SU-DHL-6 (cell line): ENCODE measurements around the gene HIVEP3.

Experiments
- H2AFZ ChIP-seq: fragments of 200-600 bp; sonication (generic); 2 replicates; pipeline ENCODE4 v1.6.1; 2014; ENCODE audit warnings: low read depth, mild to moderate bottlenecking, moderate library complexity, mixed read lengths, antibody characterized with exemption, low read length; ENCODE audit not compliant: severe bottlenecking
- H3F3A ChIP-seq: fragments of 200-600 bp; shearing (Covaris generic); 2 replicates; pipeline ENCODE4 v1.6.0; 2016; ENCODE audit warnings: antibody characterized with exemption, mild to moderate bottlenecking; ENCODE audit not compliant: insufficient read depth
- H3K27ac ChIP-seq: fragments of 200-600 bp; sonication (generic); 2 replicates; pipeline ENCODE4 v1.5.1; 2016; ENCODE audit warnings: low read depth, mild to moderate bottlenecking, low read length, moderate library complexity, mixed read lengths
- H3K27me3 ChIP-seq: fragments of 200-600 bp; sonication (generic), shearing (Covaris generic); 2 replicates; pipeline ENCODE4 v1.6.0; 2014; ENCODE audit warnings: mild to moderate bottlenecking, low read length
- H3K36me3 ChIP-seq: fragments of 200-600 bp; sonication (generic); 2 replicates; pipeline ENCODE4 v1.6.1; 2014; ENCODE audit warnings: mild to moderate bottlenecking, low read length, mixed read lengths
- H3K4me2 ChIP-seq: fragments of 300-600, 200-600 bp; shearing (Covaris generic), sonication (generic); 2 replicates; pipeline ENCODE4 v1.6.0; 2014; ENCODE audit warnings: low read length, low read depth, mild to moderate bottlenecking; ENCODE audit not compliant: poor library complexity, severe bottlenecking
- H3K4me3 ChIP-seq: fragments of 200-600 bp; sonication (generic); 2 replicates; pipeline ENCODE4 v1.5.1; 2014; ENCODE audit warnings: antibody characterized with exemption, low read length, mild to moderate bottlenecking, mixed read lengths; ENCODE audit not compliant: insufficient read depth, poor library complexity, severe bottlenecking
- H3K79me2 ChIP-seq: fragments of 200-600 bp; sonication (generic); 2 replicates; pipeline ENCODE4 v1.6.1; 2014; ENCODE audit warnings: mild to moderate bottlenecking, low read length, moderate library complexity; ENCODE audit not compliant: insufficient read depth
- H3K9ac ChIP-seq: fragments of 200-600 bp; sonication (generic); 2 replicates; pipeline ENCODE4 v1.7.0; 2014; ENCODE audit warnings: mild to moderate bottlenecking, low read length
- H3K9me2 ChIP-seq: fragments of 200-600 bp; sonication (generic); replicated peaks from 2 replicates; pipeline ENCODE4 v1.6.1; 2014; ENCODE audit warnings: low read length; ENCODE audit not compliant: insufficient read depth
- H3K9me3 ChIP-seq: fragments of 200-600 bp; sonication (generic); 2 replicates; pipeline ENCODE4 v1.6.1; 2014; ENCODE audit warnings: low read length, mixed read lengths; ENCODE audit not compliant: insufficient read depth
- H4K20me1 ChIP-seq: fragments of 200-600 bp; sonication (generic); 2 replicates; pipeline ENCODE4 v1.6.1; 2014; ENCODE audit warnings: low read depth, mild to moderate bottlenecking, antibody characterized with exemption, low read length, moderate library complexity, mixed read lengths
- EZH2phosphoT487 ChIP-seq: fragments of 200-600 bp; sonication (generic), shearing (Covaris generic); conservative IDR thresholded peaks from 2 replicates; pipeline ENCODE4 v1.6.1; 2018; ENCODE audit warnings: mild to moderate bottlenecking, antibody characterized with exemption, low read length, moderate library complexity, mixed read lengths
- TF ChIP-seq, protein P1 (sequence below): fragments of 200-600 bp; sonication (generic); IDR thresholded peaks from one replicate; pipeline ENCODE4 v1.5.1; 2017; ENCODE audit warnings: antibody characterized with exemption, mild to moderate bottlenecking, low read length, moderate library complexity; ENCODE audit not compliant: insufficient read depth, poor library complexity, severe bottlenecking

The HIVEP3 gene

DNA sequence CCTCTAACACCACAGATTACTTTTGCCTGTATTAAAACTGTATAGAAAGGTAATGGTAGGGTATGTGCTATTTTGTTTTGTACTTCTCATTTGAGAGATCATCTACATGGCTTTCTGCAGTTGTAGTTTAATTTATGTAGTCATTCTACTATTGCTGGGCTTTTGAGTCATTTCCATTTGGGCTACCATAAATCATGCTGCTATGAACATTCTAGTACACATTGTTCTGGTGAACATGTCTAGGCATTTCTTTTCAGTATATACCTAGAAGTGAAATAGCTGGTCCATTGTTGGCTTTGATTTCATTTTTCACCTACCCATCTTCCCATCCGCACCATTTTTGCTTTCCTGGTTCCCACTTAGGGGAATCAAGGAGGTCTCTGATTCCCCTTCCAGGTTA lies 453.0 kb downstream of the HIVEP3 start:
- Histone ChIP-seq H3F3A (no peaks in the 10 kb centered on the region), H3K79me2 (no peaks in the 10 kb centered on the region), H4K20me1 (no peaks in the 10 kb centered on the region), H2AFZ (no peak overlapping the region), H3K4me2 (no peak overlapping the region), H3K27me3 (no peaks in the 10 kb centered on the region), H3K36me3 (no peaks in the 10 kb centered on the region), H3K9ac (no peak overlapping the region), H3K9me3 (no peaks in the 10 kb centered on the region), H3K27ac (no peak overlapping the region), H3K9me2 (no peaks in the 10 kb centered on the region), H3K4me3 (no peak overlapping the region)
- TF ChIP-seq EZH2phosphoT487 = no peak
- TF ChIP-seq, protein P1, sequence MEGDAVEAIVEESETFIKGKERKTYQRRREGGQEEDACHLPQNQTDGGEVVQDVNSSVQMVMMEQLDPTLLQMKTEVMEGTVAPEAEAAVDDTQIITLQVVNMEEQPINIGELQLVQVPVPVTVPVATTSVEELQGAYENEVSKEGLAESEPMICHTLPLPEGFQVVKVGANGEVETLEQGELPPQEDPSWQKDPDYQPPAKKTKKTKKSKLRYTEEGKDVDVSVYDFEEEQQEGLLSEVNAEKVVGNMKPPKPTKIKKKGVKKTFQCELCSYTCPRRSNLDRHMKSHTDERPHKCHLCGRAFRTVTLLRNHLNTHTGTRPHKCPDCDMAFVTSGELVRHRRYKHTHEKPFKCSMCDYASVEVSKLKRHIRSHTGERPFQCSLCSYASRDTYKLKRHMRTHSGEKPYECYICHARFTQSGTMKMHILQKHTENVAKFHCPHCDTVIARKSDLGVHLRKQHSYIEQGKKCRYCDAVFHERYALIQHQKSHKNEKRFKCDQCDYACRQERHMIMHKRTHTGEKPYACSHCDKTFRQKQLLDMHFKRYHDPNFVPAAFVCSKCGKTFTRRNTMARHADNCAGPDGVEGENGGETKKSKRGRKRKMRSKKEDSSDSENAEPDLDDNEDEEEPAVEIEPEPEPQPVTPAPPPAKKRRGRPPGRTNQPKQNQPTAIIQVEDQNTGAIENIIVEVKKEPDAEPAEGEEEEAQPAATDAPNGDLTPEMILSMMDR = no peak

GRCh38 chr1:41464885-41465284 lies 453.8 kb downstream of the HIVEP3 start:
- H3K27ac ChIP-seq = no peak overlapping the region
- no peak for TF ChIP-seq EZH2phosphoT487
- TF ChIP-seq, protein P1 = no peak

DNA sequence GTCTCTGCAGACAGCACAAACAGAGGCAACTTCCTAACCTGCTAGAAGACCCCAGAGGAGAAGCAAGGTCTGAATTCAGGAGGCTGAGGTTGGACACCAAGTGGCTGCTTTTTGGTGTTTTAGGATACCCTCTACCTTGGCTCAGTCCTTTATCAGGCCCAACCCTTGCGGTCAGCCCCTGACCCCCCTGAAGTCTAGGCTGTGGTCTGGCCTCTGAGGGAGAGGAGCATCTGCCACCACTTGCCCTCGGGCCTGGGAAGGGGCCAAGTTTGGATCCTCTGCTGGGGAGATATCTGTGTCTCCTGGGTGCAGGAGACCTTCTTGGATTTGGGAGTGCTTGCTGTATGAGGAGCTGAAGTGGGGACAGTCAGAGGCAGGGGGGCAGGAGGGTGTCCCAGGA lies 455.2 kb downstream of the HIVEP3 start:
- Histone ChIP-seq H3F3A (no peaks in the 10 kb centered on the region), H2AFZ (no peak overlapping the region), H3K4me3 (no peak overlapping the region), H4K20me1 (no peaks in the 10 kb centered on the region), H3K79me2 (no peaks in the 10 kb centered on the region), H3K27ac (no peak overlapping the region), H3K4me2 (no peak overlapping the region), H3K9me3 (no peaks in the 10 kb centered on the region), H3K36me3 (no peaks in the 10 kb centered on the region), H3K9me2 (no peaks in the 10 kb centered on the region), H3K9ac (no peak overlapping the region), H3K27me3 (no peaks in the 10 kb centered on the region)
- TF ChIP-seq, protein P1 = no peak
- no peak for TF ChIP-seq EZH2phosphoT487

More at GRCh38 chr1:41464885-41465284, 453.8 kb downstream of the HIVEP3 start:
- Histone ChIP-seq H3K79me2 (no peaks in the 10 kb centered on the region), H3K9me2 (no peaks in the 10 kb centered on the region), H3K27me3 (no peaks in the 10 kb centered on the region), H3F3A (no peaks in the 10 kb centered on the region), H2AFZ (no peak overlapping the region), H3K9me3 (no peaks in the 10 kb centered on the region), H3K4me2 (no peak overlapping the region), H3K4me3 (no peak overlapping the region), H3K9ac (no peak overlapping the region), H3K36me3 (no peaks in the 10 kb centered on the region), H4K20me1 (no peaks in the 10 kb centered on the region)

GRCh38 chr1:41462680-41463004 lies 456.1 kb downstream of the HIVEP3 start:
- Histone ChIP-seq H3K9me3 (no peaks in the 10 kb centered on the region), H2AFZ (no peak overlapping the region), H3K27me3 (no peaks in the 10 kb centered on the region), H4K20me1 (no peaks in the 10 kb centered on the region), H3K27ac (no peak overlapping the region), H3K9me2 (no peaks in the 10 kb centered on the region), H3K79me2 (no peaks in the 10 kb centered on the region), H3K4me2 (no peak overlapping the region), H3K9ac (no peak overlapping the region), H3F3A (no peaks in the 10 kb centered on the region), H3K4me3 (no peak overlapping the region), H3K36me3 (no peaks in the 10 kb centered on the region)
- no peak for TF ChIP-seq EZH2phosphoT487
- TF ChIP-seq, protein P1 = no peak
